GM04503 (cell line): Measurements from ENCODE around the gene POLQ.
"Not testable (repeated sequence)": the region's sequence is repeated elsewhere in the genome, so short reads cannot be mapped to it uniquely, and the experiment has no call there.

Experiments used
- DNase-seq: peaks from one replicate; pipeline ENCODE4 v3.0.0-alpha.2; 2012; ENCODE audit warnings: low read depth

POLQ gene

GRCh38 chr3:121508389-121508788, 37.4 kb downstream of the POLQ start:
- DNase-seq = no peak

DNA sequence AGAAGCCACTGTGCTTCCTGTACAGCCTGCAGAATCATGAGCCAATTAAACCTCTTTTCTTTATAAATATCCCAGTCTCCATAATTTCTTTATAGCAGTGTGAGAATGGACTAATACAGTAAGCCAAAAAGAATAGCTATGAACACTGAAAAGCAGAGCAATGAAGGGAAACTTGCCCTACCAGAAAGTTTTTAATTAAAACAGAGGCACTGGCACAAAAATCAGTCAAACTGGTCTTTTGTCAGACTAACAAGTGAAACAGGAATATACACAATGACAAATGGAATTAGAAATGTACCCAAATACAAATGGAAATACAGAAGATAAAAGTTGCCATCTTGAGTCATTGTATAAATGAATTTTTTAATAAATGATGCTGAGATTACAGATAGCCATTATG, 40.5 kb downstream of the POLQ start:
- no peak for DNase-seq

DNA sequence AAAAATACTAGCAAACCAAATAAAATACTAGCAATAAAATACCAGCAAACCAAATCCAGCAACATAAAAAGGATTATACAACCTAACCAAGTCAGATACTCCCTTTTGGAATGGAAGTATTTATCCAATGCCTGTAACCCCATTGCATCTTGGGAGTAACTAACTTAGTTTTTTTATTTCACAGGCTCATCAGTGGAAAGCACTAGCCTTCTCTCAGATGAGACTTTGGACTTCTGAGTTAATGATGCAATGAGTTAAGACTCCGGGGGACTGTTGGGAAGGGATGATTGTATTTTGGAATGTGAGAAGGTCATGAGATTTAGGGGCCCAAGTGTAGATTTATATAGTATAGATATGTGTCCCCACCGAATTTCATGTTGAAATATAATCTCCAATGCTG, 41.2 kb downstream of the POLQ start:
- DNase-seq = no peak

DNA sequence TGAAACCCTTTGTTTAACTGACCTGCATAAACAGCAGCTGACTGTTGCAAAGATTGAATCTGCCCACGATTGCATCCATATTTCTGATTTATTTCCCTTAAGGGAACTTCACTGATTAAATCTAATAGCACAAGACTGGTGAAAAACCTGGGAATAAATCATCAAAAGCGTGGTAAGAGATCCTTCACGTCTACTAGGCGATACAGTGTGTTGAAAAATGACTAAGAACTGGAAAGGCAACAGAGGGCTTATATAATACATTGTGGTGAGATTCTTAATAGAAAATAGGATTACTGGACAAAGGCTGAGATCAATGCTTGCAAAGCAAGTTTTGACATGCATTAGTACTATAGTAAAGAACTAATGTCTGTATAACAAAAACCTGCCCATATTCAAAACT, 49.0 kb downstream of the POLQ start:
- no peak for DNase-seq

- DNase-seq = no peak
These were observed 52.4 kb downstream of the POLQ start for GRCh38 chr3:121493431-121493830.

GRCh38 chr3:121491683-121492320, 54.0 kb downstream of the POLQ start:
- no peak for DNase-seq

- no peak for DNase-seq
These were observed 55.6 kb downstream of the POLQ start for GRCh38 chr3:121490161-121490560.

- no peak for DNase-seq
These were observed 57.2 kb downstream of the POLQ start for GRCh38 chr3:121488628-121489027.

GRCh38 chr3:121483290-121483689, 62.5 kb downstream of the POLQ start:
- DNase-seq = no peak

GRCh38 chr3:121482660-121483059, 63.1 kb downstream of the POLQ start:
- DNase-seq = peak; percentile 34

DNA sequence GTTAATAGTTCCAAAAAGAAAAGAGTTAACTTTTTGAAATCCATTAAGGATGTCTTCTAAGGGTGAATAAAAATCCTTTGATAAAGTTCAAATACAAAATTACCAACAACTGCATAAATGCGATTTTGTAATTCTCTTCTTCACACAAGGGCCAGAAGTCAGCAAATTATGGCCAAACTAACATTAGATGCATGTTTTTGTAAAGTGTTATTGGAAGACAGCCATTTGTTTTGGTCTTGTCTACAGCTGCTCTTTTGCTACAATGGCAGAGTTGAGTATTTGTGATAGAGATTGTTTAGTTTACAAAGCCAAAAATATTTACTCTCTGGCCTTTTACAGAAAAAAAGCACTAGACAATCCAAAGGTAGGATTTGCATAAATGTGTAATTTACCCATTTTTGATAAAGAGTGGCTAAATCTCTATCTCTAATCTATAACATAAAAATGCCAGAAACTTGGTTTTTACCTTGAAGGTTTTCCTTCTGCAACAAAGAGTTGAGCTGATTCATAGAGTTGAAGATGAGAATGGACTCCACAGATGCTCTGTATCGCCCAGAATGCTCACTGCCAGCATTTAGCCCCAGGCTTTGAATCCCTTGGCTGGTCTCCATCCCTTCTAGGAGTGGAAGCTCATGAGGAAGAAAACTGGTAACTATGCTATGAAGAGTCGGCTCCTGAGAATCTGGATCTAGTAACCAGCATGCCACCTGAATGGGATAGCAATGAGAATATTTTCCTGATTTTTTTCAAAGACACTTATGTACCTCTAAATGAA, 64.5 kb downstream of the POLQ start:
- DNase-seq = peak; percentile 20

GRCh38 chr3:121477589-121477988, 68.2 kb downstream of the POLQ start:
- peak; percentile 85 for DNase-seq

- DNase-seq = no peak
These were observed 72.8 kb downstream of the POLQ start for GRCh38 chr3:121473001-121473400.

GRCh38 chr3:121467085-121467484, 78.7 kb downstream of the POLQ start:
- no peak for DNase-seq

DNA sequence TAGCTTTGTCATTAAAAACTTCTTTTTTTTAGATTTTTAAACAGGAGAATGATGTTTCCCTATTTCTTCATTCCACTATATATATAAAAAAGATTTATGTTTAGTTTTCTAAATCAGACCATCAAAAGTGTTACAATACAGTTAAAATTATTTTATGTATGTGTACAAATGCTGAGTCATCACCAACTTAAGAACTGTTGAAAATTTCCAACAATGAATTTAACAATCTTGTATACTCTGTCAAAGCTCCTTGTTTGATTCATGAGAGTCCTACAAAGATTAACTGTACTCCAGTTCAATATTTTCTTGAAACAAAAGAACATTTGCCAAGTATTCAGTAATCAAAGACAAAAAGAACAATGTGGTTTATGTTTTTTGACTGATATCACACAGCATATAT, 82.0 kb downstream of the POLQ start:
- DNase-seq = no peak

DNA sequence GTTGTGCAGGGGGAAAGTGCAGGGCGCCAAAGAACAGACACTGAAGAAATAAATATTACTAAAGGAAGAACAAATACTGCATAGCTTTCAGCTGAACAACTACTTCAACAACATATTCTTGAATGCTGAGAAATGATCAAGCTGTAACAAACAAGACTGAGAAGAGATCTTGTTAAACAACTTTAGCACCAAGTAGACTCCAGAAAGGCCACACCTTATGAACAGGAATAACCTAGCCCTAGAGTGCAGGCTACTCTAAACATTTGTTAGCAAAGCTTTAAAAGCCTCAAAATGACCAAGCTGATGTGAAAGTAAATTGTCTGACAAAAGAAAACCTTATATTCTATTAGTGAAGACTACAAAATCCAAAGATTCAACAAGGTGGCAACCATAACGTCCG, 83.2 kb downstream of the POLQ start:
- DNase-seq = no peak

- not testable (repeated sequence) for DNase-seq
These were observed 94.0 kb downstream of the POLQ start for GRCh38 chr3:121451752-121452151.

DNA sequence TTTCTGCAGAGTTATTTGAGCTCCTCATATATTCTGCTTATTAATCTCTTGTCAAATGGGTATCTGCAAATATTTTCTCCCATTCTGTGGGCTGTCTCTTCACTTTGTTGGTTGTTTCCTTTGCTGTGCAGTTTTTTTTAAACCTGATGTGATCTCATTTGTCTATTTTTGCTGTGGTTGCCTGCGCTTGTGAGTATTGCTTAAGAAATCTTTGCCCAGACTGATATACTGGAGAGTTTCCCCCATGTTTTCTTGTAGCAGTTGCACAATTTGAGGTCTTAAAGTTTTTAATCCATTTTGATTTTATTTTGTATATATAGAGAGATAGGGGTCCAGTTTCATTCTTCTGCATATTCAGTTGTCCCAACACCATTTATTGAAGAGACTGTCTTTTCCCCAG, 102.3 kb downstream of the POLQ start:
- no peak for DNase-seq

DNA sequence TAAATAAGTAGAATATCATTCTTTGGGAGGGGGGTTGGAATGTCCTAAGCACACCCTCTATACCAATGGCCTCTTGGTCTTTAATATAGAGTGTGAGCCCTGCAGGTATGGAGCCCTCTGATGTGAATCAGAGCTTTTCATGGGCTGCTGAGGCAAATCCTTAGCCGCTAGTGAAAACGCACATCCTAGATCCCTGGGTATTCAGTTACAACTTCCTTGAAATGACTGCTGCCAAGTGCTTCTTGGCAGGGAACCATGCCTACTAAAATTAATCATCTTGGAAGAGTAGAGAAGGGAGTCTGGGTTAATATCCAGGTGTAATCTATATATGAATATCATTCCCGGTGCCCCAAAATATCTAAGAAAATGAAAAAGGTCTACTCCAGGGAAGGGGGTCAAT, 109.1 kb downstream of the POLQ start:
- DNase-seq = no peak

DNA sequence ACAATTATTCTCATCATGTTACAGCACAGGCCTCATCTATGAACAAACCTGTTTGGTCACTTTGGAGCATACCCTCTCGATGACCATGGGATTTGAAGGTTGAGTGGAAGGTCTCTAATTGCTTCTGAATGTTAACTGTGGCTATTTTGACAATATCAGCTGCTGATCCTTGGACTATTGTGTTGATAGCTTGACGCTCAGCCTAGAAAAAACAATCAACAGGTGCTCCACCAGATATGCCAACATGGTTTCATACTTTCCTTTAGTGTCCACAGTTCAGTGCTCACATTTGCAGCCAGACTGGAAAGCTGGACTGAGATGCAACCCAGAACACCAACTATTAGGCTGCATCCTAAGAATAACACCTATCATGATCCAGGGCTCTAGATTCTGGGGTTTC, 109.7 kb downstream of the POLQ start:
- no peak for DNase-seq

- no peak for DNase-seq
These were observed 113.9 kb downstream of the POLQ start for GRCh38 chr3:121431726-121432517.

DNA sequence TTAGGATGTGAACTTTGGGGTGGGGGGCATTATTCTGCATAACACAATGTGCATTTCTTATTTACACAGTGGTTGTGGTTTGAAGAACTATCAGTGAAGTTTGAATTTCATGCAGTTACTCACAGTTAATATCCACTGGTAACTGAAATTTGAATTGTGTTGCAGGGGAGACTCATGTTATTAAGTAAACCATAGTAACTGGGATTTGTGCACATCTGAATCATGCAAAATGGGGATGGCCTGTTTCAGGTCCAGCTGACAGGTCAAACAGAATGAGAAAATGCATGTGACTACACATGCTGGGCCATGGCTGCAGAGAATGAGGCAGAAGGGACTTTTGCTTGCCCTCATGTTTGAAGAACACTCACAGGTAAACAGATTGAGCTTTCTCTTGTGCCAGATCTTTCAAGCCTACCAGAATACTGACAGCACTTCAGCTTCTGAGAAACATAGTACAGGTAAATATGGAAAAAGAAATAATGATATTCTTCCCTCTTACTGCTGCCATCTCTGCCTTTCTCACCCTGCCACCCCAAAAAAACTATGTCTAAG, 115.0 kb downstream of the POLQ start:
- DNase-seq = no peak

DNA sequence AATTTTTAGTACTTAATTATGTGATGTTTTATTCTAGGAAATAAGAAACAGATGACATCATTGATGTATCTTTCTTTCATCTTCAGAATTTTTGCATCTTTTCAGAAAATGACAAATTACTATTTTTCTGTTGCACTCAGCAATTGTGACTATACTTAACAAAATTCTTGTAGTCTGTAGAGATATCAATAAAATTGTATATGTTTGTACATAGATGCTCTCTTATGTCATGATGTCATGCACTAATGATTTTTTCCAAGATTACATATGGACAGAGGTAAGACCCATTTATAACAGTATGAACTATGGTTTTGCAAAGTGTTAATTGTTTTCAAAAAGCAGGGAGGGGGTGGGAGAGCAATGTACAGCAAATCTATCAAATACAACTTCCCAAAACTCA, 121.2 kb downstream of the POLQ start:
- DNase-seq = no peak
